HG03442 (cell line): Measurements from ENCODE around the gene DNAH14.
"Not testable (repeated sequence)": the region's sequence is repeated elsewhere in the genome, so short reads cannot be mapped to it uniquely, and the experiment has no call there.

Source experiments
- ATAC-seq: cut with Tn5 transposase; IDR thresholded peaks from one replicate; pipeline ENCODE4 v1.9.1; 2021; ENCODE audit warnings: mild to moderate bottlenecking, moderate library complexity; ENCODE audit not compliant: unreplicated experiment

The DNAH14 gene

DNA sequence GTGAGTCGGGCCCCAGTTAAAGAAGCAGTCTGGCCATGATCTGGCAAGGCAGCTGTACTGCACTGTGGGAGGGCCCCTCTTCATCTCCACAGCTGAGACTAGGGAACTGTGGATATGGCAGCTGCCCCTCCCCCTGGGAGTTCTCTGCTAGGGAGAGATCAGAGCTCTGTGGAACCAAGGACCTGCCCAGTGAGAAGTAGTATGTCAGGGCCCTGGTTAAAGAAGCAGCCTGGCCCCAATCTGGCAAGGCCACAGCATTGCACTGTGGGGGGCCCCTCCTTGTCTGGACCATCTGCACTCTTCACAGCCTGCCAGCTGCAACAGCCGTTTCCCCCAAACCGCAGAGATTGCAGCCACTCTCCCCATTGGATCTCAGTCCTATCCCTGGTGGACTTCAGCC lies 208.5 kb downstream of the DNAH14 start:
- no peak for ATAC-seq

DNA sequence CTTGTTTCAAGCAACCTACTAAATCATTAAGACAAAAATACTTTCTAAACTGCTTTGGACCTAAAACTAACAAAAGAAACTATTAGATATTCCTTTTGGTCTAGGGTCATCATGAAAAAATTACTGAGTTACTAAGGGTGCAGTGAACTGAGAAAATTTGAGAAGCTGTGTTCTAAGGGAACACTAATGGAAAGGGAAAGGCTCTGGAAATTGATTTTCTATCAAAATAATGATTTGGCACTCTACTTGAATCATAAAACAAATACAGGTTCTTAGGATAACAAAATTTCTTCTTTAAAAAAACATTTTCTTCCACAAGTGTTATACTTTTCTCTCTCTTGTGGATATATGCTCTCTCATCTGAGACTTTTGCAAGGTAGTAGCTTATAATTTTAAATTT lies 213.5 kb downstream of the DNAH14 start:
- no peak for ATAC-seq

DNA sequence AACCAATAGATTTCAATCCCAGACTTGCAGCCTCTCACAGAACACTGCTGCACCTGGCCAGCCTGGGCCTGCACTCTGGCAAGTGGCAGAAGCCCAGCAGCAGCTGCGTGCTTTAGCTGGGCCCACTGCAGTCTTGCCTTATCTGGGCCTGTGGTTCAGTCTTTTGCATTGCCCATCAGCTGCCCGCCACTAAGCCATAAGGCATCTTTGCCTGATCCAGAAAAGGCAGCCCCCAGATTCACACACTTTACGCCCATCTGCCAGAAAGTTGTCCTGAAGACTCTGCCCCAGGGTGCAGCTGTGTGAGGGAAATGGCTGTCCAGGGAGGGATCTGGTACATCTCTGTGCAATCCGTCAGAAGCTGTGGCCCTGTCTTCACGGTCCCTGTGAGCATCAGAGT lies 217.0 kb downstream of the DNAH14 start:
- no peak for ATAC-seq

DNA sequence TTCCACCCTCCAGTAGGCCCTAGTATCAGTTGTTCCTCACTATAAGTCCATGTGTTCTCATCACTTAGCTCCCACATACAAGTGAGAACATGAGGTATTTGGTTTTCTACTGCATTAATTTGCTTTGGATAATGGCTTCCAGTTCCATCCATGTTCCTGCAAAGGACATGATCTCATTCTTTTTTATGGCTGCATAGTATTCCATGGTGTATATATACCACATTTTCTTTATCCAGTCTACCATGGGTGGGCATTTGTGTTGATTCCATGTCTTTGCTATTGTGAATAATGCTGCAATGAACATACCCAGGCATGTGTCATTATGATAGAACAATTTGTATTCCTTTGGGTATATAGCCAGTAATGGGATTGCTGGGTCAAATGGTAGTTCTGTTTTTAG lies 218.3 kb downstream of the DNAH14 start:
- not testable (repeated sequence) for ATAC-seq

DNA sequence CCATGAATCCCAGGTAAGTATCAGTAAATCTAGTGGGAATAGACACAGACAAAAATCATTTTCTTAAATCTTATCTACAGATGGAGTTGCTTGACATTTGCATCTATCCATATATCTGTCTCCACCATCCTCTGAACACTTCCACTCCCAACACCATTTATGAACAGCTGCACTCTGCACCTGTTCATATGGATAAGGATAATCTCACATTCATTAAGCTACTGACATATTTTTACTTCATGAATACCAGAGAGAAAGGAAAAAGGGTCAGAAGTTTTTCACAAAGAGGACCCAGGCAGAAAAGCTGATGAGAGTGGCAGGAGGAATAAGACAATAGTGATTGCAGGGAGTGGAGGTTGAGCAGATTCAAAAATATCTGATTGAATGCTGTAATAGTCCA lies 222.6 kb downstream of the DNAH14 start:
- ATAC-seq = no peak

DNA sequence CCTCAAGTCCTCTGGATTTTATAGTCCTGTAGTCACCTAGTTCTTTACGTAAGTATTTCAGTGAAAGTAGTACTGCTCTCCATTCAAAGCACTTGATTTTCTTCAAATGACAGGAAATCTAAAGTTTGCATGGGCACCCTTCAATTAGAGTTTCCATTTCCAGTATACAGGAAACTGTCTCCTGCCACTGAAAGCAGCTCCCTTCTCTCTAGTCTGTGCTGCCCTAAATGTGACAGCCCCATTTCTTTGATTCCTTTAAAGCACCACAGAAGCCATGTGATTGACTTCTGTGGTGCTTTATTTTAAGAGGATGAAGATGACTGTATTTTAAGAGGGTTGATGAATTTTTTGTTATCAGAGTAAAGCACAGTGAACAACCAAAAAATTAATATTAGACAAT lies 226.1 kb downstream of the DNAH14 start:
- no peak for ATAC-seq

DNA sequence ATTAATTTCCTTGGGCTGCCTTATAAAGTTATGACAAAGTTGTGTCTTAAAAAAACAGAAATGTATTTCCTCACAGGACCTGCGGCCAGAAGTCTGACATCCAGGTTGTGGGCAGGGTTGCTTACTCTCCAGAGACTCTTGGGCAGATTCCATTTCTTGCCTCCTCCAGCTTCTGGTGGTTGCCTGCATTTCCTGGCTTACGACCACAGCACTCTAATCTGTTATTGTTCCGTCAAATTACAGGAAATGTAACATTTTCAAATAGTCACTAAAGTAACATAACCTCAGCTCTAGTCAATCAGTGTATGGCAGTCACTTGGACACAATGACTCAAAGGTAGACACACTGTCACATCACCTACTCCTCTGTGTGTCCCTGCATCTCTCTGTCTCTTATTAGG lies 226.8 kb downstream of the DNAH14 start:
- ATAC-seq = no peak

DNA sequence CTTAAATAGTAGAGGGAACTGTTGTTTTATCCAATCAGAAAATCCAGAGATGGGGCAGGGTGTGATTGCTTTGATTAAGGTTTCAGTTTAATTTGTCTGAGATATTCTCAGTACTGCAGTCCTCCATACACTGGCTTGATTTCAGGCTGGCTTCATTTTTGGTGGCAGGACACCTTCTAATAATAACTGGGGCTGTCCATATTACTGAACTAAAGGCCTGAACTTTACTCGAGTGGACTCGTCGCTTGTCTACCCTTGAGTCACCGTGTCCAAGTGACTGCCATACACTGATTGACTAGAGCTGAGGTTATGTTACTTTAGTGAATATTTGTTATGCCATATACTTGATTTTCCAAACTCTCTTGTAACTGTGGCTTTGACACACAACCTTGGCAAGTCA lies 228.8 kb downstream of the DNAH14 start:
- no peak for ATAC-seq

DNA sequence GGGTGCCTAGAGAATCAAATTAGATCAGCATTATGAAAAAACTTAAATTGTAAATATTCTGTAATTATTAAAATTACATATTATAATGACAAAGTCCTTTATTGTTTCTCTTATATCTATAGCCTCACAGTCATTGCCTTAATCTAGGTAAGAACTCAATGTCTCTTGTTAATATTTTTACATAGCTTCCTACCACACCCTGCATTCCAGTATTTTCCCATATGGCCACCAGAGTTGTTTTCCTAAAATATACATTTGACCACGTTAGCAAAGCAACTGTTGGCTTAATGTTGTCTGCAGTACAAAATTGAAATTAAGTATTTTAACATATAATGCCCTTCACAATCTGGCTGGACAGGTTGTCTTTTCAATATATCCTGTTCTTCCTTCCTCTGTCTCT lies 230.3 kb downstream of the DNAH14 start:
- ATAC-seq = no peak

DNA sequence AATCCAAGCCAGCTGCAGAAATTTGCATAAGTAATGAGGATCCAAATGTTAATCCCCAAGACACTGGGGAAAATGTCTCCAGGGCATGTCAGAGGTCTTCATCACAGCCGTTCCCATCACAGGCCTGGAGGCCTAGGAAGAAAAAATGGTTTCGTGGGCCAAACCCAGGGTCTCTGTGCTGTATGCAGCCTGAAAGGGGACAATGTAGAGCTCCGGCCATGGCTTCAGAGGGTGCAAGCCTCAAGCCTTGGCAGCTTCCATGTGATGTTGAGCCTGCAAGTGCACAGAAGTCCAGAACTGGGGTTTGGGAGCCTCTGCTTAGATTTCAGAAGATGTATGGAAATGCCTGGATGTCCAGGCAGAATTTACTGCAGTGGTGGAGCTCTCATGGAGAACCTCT lies 247.9 kb downstream of the DNAH14 start:
- ATAC-seq = not testable (repeated sequence)

DNA sequence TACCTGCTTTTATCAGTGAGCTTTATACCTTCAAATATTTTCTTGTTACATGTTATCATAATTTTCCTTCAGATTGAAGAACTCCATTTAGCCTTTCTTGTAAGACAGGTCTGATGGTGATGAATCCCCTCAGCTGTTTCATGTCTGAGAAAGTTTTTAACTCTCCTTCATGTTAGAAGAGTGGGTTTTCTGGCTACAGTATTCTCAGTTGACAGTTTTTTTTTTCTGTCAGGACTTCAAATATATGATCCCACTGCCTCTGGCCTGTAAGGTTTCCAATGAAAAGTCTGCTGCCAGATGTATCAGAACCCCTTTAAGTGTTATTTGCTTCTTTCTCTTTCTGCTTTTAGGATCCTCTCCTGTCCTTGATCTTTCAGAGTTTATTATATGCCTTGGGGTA lies 250.2 kb downstream of the DNAH14 start:
- ATAC-seq = no peak

DNA sequence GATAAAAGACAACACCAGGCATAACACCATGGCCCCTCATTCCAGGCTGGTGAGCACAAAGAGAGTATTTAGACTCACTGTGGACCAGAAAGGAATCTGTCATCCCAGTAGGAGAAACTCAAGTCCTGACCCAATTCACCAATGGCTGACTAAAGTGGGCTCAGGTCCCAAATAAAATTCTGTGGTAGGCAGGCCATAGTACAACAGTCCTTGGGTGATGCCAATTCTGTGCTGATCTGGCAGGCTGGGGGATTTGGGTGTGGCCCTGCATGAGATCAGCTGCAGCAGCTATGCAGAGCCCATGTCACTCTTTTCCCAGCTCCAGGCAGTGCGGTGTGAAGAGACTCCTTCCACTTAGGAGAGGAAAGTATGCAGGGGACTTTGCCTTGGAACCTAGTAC lies 253.2 kb downstream of the DNAH14 start:
- no peak for ATAC-seq

DNA sequence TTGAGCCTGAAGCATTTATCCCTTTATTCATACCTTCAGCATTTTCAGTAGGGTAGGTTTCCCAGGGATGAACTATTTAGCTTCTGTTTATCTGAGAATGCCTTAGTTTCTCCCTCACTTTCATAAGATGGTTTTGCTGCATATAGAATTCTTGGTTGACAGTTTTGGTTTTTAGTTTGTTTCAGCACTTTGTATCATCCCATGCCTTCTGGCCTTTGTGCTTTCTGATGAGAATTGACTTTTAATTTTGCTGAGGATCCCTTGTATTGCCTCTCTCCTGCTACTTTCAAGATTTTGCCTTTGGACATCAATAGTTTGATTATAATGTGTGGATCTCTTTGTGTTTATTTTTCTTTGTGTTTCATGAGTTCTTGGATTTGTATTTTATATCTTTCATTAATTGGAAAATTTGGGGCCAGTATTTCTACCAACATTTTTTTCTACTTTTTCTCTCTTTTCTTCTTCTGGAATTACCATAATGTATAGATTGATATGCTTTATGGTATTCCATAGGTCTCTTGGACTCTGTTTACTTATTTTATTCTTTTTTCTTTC lies 261.8 kb downstream of the DNAH14 start:
- no peak for ATAC-seq

DNA sequence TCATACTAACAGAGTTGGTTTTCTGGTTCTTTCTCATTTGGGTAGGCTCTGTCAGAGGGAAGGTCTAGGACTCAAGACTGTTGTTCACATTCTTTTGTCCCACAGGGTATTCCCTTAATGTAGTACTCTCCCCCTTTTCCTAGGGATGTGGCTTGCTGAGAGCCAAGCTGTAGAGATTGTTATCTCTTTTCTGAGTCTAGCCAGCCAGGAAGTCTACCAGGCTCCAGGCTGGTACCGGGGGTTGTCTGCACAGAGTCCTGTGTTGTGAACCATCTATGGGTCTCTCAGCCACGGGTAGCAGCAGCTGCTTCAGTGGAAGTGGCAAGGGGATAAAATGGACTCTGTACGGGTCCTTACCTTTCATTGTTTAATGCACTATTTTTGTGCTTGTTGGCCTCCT lies 272.0 kb downstream of the DNAH14 start:
- no peak for ATAC-seq

DNA sequence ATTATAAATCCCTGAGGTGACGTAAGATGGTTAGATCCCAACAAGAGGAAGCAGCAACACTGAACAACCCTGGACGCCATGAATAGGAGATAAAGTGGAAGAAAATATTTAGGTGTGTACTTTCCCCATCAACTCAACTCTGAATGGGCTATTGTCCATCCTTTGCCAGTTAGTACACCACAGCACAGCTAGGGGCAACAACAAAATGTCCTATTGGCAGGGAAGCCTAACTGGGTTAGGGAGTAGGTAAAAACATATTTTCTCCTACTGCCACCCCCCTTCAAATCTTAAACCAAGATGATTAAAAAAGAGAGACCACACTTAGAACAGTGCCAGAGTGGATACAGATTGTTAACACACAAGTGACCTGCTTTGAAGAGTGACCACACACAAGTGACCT lies 278.3 kb downstream of the DNAH14 start:
- ATAC-seq = no peak

DNA sequence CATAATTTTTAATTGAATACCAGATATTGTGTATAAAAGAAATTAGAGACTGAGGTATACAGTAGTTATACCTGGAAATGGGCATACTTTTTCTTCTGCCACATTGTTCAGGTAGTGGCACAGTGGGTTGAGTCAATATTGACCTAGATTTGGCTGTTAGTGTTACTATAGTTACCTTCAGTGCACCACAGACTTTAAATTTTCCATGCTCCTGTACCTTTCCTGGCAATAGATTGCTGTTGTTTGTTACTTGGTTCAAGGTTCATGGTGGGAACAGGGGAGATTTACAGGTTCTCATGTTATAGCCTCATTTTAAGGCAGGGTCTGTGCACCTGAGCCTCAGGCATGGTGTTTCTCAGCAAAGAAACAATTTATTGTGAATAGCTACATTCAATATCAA lies 279.7 kb downstream of the DNAH14 start:
- ATAC-seq = no peak

DNA sequence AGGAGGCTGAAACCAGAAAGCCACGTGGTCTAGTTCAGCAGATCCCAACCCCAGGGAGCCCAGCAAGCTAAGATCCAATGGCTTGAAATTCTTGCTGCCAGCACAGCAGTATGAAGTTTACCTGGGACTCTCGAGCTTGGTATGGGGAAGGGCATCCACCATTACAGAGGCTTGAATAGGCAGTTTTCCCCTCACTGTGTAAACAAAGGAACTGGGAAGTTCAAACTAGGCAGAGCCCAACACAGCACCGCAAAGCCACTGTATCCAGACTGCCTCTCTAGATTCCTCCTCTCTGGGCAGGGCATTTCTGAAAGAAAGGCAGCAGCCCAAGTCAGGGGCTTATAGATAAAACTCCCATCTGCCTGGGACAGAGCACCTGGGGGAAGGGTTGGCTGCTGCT lies 280.7 kb downstream of the DNAH14 start:
- not testable (repeated sequence) for ATAC-seq

DNA sequence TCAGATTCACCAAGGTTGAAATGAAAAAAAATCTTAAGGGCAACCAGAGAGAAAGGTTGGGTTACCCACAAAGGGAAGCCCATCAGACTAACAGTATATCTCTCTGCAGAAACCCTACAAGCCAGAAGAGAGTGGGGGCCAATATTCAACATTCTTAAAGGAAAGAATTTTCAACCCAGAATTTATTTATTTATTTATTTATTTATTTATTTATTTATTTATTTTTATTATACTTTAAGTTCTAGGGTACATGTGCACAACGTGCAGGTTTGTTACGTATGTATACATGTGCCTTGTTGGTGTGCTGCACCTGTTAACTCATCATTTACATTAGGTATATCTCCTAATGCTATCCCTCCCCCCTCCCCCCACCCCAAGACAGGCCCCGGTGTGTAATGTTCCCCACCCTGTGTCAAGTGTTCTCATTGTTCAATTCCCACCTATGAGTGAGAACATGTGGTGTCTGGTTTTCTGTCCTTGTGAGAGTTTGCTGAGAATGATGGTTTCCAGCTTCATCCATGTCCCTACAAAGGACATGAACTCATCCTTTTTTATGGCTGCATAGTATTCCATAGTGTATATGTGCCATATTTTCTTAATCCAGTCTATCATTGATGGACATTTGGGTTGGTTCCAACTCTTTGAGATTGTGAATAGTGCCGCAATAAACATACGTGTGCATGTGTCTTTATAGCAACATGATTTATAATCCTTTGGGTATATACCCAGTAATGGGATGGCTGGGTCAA lies 282.4 kb downstream of the DNAH14 start:
- not testable (repeated sequence) for ATAC-seq

DNA sequence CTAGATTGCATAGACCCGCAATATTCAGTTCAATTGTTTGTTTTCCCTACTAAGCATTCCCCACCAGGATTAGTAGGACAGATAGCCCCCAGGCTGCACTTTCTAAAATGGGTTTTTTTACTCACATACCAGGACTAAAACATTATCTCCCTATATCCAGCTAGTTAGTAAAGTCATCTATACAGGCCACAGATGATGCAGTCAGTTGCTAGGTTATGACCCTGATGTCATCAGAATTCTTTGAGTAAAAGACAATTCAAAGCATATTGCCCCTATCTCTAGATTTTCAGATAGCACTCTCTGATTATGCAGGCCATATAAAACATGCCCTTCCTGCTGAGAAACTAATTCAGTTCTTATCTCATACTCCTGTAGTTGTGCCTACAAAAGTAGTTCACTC lies 294.8 kb downstream of the DNAH14 start:
- no peak for ATAC-seq

DNA sequence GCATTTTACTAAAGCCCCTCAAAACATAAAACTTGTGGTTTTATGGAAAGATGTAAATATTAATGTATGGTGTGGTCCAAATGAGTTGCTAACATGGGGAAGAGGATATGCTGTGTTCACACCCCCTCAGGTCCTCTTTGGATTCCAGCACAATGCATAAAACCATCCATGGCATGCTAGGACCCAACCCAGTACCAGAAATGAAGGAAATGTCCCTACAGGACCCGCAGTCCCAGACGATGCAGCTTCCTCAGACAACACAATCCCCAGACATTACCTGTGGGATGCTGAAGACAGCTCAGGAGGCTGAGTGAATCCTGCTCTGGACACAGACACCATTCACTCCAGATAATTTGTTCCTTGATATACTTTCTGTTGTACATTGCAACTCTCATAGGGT lies 296.2 kb downstream of the DNAH14 start:
- no peak for ATAC-seq

DNA sequence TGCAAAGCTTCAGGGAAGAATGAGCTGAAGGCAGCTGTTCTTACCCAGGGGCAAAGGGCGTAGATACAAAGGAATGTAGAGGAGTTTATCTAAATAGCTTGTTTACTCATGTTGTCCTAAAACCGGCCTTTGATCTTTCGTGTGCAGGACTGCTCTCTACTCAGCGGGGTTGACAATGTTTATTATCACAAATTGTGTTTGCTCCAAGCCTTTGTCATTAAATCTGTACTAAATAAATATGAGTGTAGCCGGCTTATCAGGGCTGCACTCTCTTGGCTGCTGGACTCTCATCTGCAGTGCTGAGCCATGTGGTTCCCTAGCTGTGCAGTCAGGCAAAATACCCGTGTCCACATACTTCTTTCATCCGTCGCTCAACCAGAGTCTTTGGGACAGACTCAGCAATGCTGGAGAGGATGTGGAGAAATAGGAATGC lies 299.4 kb downstream of the DNAH14 start:
- no peak for ATAC-seq

DNA sequence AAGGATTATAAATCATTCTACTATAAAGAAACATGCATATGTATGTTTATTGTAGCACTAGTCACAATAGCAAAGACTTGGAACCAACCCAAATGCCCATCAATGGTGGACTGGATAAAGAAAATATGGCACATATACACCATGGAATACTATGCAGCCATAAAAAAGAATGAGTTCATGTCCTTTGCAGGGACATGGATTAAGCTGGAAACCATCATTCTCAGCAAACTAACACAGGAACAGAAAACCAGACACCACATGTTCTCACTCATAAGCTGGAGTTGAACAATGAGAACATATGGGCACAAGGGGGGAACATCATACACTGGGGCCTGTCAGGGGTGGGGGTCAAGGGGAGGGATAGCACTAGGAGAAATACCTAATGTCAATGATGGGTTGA lies 300.0 kb downstream of the DNAH14 start:
- ATAC-seq = not testable (repeated sequence)

DNA sequence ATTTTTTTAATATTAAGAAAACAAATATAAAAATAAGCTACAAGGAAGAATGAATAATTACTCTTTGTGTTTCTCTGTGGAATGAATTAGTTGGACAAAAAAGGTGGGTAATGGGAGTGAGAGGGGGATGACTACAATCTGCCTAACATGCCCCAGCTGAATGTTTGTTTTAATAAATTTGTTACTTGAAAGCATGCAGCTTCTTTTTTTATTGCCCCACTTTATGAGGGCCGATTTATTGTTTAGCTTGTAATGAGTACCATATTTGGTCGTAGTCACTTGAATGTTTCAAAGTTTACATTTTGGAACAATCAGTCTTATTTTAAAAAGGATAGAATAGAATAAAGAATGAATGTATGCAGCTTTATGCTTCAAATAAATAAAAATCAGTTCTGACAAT lies 301.0 kb downstream of the DNAH14 start:
- ATAC-seq = no peak
